Ovary (tissue), 9 donors: ENCODE measurements around the gene CNDP2. TPM values are rescaled to one million over a fixed set of nuclear protein-coding genes. Genes with fewer than 3 reads are reported as not detected.

Source experiments
- DNase-seq, 5 donors: peaks; one replicate each; pipeline ENCODE4 v3.0.0-alpha.2; 2019 to 2020
- H3K27ac ChIP-seq, 2 donors: fragments of 200-600 bp; one replicate each; pipeline versions ENCODE4 v1.5.1 to v1.8.0; 2019 to 2022
- H3K27me3 ChIP-seq: fragments of 200-600 bp; one replicate; pipeline ENCODE4 v1.8.0; 2022
- H3K36me3 ChIP-seq: fragments of 200-600 bp; sonication (generic); one replicate; pipeline ENCODE4 v1.5.1; 2019
- H3K4me1 ChIP-seq: one replicate; pipeline ENCODE4 v1.8.1; 2013; ENCODE audit warnings: mild to moderate bottlenecking, moderate library complexity; ENCODE audit not compliant: insufficient read depth
- H3K4me3 ChIP-seq: fragments of 200-600 bp; sonication (generic); one replicate; pipeline ENCODE4 v1.5.1; 2017
- H3K9me3 ChIP-seq, 2 donors: fragments of 200-600 bp in 1 of 2; sonication (generic) in 1 of 2; one replicate each; pipeline versions ENCODE4 v1.5.1 to v1.8.1; 2013 to 2019; ENCODE audit warnings: mild to moderate bottlenecking in 1 of 2, moderate library complexity in 1 of 2
- CTCF ChIP-seq, 3 donors: fragments of 450-650 bp in 2 of 3; fragments of 200-600 bp in 1 of 3; IDR thresholded peaks; one replicate each; pipeline versions ENCODE4 v1.5.1 to v1.8.0; 2016 to 2022; ENCODE audit warnings: antibody characterized with exemption in 3 of 3, mild to moderate bottlenecking in 1 of 3
- EP300 ChIP-seq: sonication (generic); formaldehyde crosslinking; IDR thresholded peaks from one replicate; pipeline ENCODE4 v1.6.1; 2017; ENCODE audit warnings: antibody characterized with exemption
- POLR2A ChIP-seq: fragments of 450-650 bp; IDR thresholded peaks from one replicate; pipeline ENCODE4 v1.6.1; 2017; ENCODE audit warnings: antibody characterized with exemption, mild to moderate bottlenecking, moderate library complexity
- WGBS, 3 donors: extraction: QIAGEN DNeasy Blood & Tissue Kit in 1 of 3; methylation state at CpG; one replicate each; pipeline versions ENCODE4 v1.1.5 to v1.1.7; 2013 to 2017; 5-methylcytosine and 5-hydroxymethylcytosine counted together
- intact Hi-C, 4 donors: fragments of 100-400 bp; cut with DNase I; formaldehyde crosslinking; loops; one replicate each; pipeline versions ENCODE4 v1.11.0 to v1.15.1; 2022 to 2023
- polyA plus RNA-seq, 2 donors: library from polyadenylated mRNA; stranded (reverse); fragments of 200-250 nt in 1 of 2; fragments of 350-450 nt in 1 of 2; fragmentation: Illumina TruSeq in 1 of 2; extraction: RNeasy Lipid Tissue Mini Kit (QIAGEN cat#74804) in 1 of 2; gene quantifications; one replicate each; pipeline ENCODE4 v1.2.3, GENCODE V29; 2013 to 2014
- total RNA-seq, 7 donors: library from RNA; depleted of rRNA in 2 of 7; stranded (reverse); fragments of >200 nt in 2 of 7; fragmentation: NEBNext Ultra II Directional in 3 of 7; extraction: Animal tissue kit (Norgen Biotek cat#: 25700) in 3 of 7; gene quantifications; one replicate each; pipeline versions ENCODE4 v1.1.0 to v1.2.4, GENCODE V29; 2016 to 2023
- donor health status: DM: no; HTN: no; CAD: no; lungs with moderate emphysema.
- donor health status: DM: no; HTN: no; CAD: no.
- donor health status: Bipolar disorder and iron deficiency.
- donor health status: DM: yes; HTN: yes; CAD: no.
- donor health status: DM: no; HTN: no; CAD: no.
- donor health status: DM: yes; HTN: yes; CAD: no.

Gene CNDP2
- total and polyA plus RNA-seq, 9 donors, result 28.1 to 119 (median 91.7) TPM

DNA sequence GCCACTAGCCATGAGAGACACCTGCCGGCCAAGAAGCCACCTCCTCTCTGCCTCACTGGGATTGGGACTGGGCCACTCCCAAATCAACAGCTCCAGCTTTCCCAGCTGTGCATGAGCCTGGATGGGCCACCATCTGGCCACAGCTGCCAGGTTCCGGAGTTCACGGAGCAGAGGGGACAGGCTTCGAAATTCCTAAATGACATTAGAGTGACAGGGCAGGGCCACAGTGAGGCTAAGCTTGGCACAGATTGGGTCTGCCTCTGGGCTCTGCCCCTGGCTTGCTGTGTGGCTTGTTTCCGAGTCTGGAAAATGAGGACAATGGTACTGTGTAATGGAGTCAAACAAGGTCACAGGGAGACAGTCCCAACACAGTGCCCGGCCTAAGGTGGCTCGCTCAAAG is 45.5 kb upstream of the CNDP2 start:
- Histone ChIP-seq H3K36me3 (no peaks in the 10 kb centered on the region), H3K27ac (no peak overlapping the region), H3K27me3 (no peaks in the 10 kb centered on the region), H3K4me3 (no peak overlapping the region), H3K4me1 (no peaks in the 10 kb centered on the region), H3K9me3 (no peaks in the 10 kb centered on the region)
- DNase-seq, result no peak
- no peak for TF ChIP-seq POLR2A
- intact Hi-C loops, result no loop called here
- 75 to 84% (median 77%) methylated on average over 7 of the region's 7 CpGs for WGBS, 3 donors

- intact Hi-C loops, result no loop called here
- no peak overlapping the region for H3K4me3 ChIP-seq
- H3K4me1 ChIP-seq, result no peaks in the 10 kb centered on the region
- WGBS, 3 donors, result 81 to 84% (median 81%) methylated on average over 11 of the region's 11 CpGs
- no peak for DNase-seq
- no peaks in the 10 kb centered on the region for H3K9me3 ChIP-seq
- H3K36me3 ChIP-seq, result no peaks in the 10 kb centered on the region
- TF ChIP-seq CTCF (IDR thresholded peaks at IDR 0.05), result no peak
- TF ChIP-seq POLR2A, result no peak
- TF ChIP-seq EP300, result no peak
- no peaks in the 10 kb centered on the region for H3K27me3 ChIP-seq
- no peak overlapping the region for H3K27ac ChIP-seq
Observed at GRCh38 chr18:74451148-74451547, 45.0 kb upstream of the CNDP2 start.

GRCh38 chr18:74453016-74453566 is 43.1 kb upstream of the CNDP2 start:
- no peaks in the 10 kb centered on the region for H3K9me3 ChIP-seq
- WGBS, 3 donors, result 21 to 25% (median 22%) methylated on average over 7 of the region's 7 CpGs
- intact Hi-C loops, result no loop called here
- no peaks in the 10 kb centered on the region for H3K27me3 ChIP-seq
- no peak for TF ChIP-seq CTCF (IDR thresholded peaks at IDR 0.05)
- TF ChIP-seq EP300, result no peak
- TF ChIP-seq POLR2A, result no peak
- no peaks in the 10 kb centered on the region for H3K36me3 ChIP-seq
- no peak overlapping the region for H3K27ac ChIP-seq
- DNase-seq, result no peak
- H3K4me3 ChIP-seq, result no peak overlapping the region
- H3K4me1 ChIP-seq, result no peaks in the 10 kb centered on the region

GRCh38 chr18:74453642-74454198 is 42.4 kb upstream of the CNDP2 start:
- no peak for DNase-seq
- H3K9me3 ChIP-seq, result no peaks in the 10 kb centered on the region
- H3K36me3 ChIP-seq, result no peaks in the 10 kb centered on the region
- H3K4me1 ChIP-seq, result no peaks in the 10 kb centered on the region
- H3K27ac ChIP-seq, result no peak overlapping the region
- TF ChIP-seq CTCF (IDR thresholded peaks at IDR 0.05) (no peak), POLR2A (no peak), EP300 (no peak)
- H3K27me3 ChIP-seq, result no peaks in the 10 kb centered on the region
- 69 to 76% (median 73%) methylated on average over 6 of the region's 6 CpGs for WGBS, 3 donors
- intact Hi-C loops, result no loop called here
- H3K4me3 ChIP-seq, result no peak overlapping the region

- Histone ChIP-seq H3K36me3 (no peaks in the 10 kb centered on the region), H3K4me3 (no peak overlapping the region), H3K9me3 (no peaks in the 10 kb centered on the region), H3K27me3 (no peaks in the 10 kb centered on the region), H3K4me1 (no peaks in the 10 kb centered on the region), H3K27ac (no peak overlapping the region)
- WGBS, 3 donors, result 81 to 90% (median 85%) methylated on average over 9 of the region's 9 CpGs
- DNase-seq, result no peak
- intact Hi-C loops, result no loop called here
- TF ChIP-seq EP300 (no peak), CTCF (IDR thresholded peaks at IDR 0.05) (no peak), POLR2A (no peak)
Observed at GRCh38 chr18:74454279-74454751, 41.8 kb upstream of the CNDP2 start.
